Right lung (tissue), 10 donors: ENCODE measurements around the gene CD52. TPM values are rescaled to one million over a fixed set of nuclear protein-coding genes. Genes with fewer than 3 reads are reported as not detected.

Source experiments
- DNase-seq, 2 donors: peaks; one replicate each; pipeline ENCODE4 v3.0.0-alpha.2; 2013
- long read RNA-seq, 8 donors: transcript quantifications; one replicate each; lab custom pipeline, GENCODE V29; 2026
- polyA plus RNA-seq, 5 donors: library from polyadenylated mRNA; unstranded; fragments of 120-200 nt; gene quantifications; one replicate each; pipeline versions ENCODE4 v1.2.1 to v1.2.3, GENCODE V29; 2013; ENCODE audit warnings: inconsistent platforms in 1 of 5, low replicate concordance in 1 of 5; ENCODE audit not compliant: insufficient read length in 5 of 5, insufficient read depth in 1 of 5

The CD52 gene
- polyA plus RNA-seq: 1 to 10 TPM; 2.8 to 7.0 (median 5.6) TPM
- long read RNA-seq, donor 1, partial matches to known transcripts: 0 of 3 reads
- long read RNA-seq, donor 1, other reads (novel, unspliced or antisense): 0 of 3 reads
- long read RNA-seq, donor 2, partial matches to known transcripts: 0 of 4 reads
- long read RNA-seq, donor 2, other reads (novel, unspliced or antisense): 0 of 4 reads
- long read RNA-seq, donor 3, transcript CD52-201 (2 exons, 468 nt): major isoform, 7 of 8 reads
- long read RNA-seq, donor 3, partial matches to known transcripts: 0 of 8 reads
- long read RNA-seq, donor 3, other reads (novel, unspliced or antisense): 0 of 8 reads
- long read RNA-seq, donor 4, partial matches to known transcripts: 0 of 3 reads
- long read RNA-seq, donor 4, other reads (novel, unspliced or antisense): 0 of 3 reads
- long read RNA-seq, donor 5, transcript CD52-201 (2 exons, 468 nt): major isoform, 9 of 9 reads
- long read RNA-seq, donor 5, partial matches to known transcripts: 0 of 9 reads
- long read RNA-seq, donor 5, other reads (novel, unspliced or antisense): 0 of 9 reads
- long read RNA-seq, donor 6, transcript CD52-201 (2 exons, 468 nt): major isoform, 11 of 11 reads
- long read RNA-seq, donor 6, partial matches to known transcripts: 0 of 11 reads
- long read RNA-seq, donor 6, other reads (novel, unspliced or antisense): 0 of 11 reads
- long read RNA-seq, donor 7, transcript CD52-201 (2 exons, 468 nt): major isoform, 7 of 7 reads
- long read RNA-seq, donor 7, partial matches to known transcripts: 0 of 7 reads
- long read RNA-seq, donor 7, other reads (novel, unspliced or antisense): 0 of 7 reads
- long read RNA-seq, donor 8, partial matches to known transcripts: 0 of 2 reads
- long read RNA-seq, donor 8, other reads (novel, unspliced or antisense): 0 of 2 reads

GRCh38 chr1:26317612-26318337 is at the start of gene CD52:
CD52 (plus strand) TSS chr1:26317958; CDS start chr1:26318018, 60 bp downstream.
- no peak for DNase-seq

DNA sequence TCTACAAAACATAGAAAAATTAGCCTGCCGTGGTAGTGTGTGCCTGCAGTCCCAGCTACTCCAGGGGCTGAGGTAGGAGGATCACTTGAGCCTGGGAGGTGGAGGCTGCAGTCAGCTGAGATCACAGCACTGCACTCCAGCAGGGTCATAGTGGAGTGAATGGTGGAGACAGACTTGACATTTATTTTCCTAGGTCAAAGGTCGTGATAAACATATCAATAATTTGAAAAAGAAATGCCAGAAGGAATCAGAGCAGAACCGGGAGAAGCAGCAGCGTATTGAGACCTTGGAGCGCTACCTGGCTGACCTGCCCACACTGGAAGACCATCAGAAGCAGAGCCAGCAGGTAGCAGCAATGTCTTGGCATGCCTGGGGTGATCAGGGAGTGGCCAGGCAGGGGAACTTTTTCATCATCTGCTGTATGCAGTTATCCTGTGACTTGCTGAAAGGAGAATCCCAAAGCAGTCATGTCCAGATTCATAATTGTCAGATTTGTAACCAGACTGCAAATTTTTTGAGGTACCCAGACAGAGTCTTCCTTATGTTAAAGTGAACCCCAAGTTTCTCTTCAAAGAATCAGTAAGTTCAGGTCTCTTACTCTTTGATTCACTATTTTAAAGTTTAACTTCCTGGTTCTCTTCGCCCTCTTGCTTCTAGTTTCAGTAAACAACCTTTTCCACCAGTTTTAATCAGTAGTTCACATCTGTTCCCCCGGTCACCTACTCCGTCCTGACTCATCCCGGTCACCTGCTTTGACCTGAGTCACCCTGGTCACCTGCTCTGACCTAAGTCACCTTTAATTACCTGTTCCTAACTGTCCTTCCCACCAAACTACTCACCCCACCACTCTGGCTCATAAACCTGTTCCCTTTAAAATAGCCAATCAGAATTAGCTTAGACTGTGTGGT is 49.2 kb upstream of the CD52 start:
- DNase-seq: no peak

DNA sequence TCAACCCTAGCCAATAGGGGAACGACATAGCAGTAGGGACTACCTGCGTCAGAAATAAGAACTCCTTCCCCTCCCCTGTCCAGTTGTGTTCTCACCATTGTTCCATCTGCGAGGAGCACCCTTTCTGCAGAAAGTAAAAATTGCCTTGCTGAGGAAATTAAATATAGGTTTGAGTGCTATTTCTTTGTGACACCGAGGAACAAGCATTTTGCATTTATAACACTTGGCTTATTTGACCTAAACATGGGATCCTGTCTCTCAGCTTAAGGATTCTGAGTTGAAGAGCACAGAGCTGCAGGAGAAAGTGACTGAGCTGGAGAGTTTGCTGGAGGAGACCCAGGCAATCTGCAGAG is 48.6 kb upstream of the CD52 start:
- no peak for DNase-seq

GRCh38 chr1:26274801-26275425 is 42.8 kb upstream of the CD52 start:
- no peak for DNase-seq

DNA sequence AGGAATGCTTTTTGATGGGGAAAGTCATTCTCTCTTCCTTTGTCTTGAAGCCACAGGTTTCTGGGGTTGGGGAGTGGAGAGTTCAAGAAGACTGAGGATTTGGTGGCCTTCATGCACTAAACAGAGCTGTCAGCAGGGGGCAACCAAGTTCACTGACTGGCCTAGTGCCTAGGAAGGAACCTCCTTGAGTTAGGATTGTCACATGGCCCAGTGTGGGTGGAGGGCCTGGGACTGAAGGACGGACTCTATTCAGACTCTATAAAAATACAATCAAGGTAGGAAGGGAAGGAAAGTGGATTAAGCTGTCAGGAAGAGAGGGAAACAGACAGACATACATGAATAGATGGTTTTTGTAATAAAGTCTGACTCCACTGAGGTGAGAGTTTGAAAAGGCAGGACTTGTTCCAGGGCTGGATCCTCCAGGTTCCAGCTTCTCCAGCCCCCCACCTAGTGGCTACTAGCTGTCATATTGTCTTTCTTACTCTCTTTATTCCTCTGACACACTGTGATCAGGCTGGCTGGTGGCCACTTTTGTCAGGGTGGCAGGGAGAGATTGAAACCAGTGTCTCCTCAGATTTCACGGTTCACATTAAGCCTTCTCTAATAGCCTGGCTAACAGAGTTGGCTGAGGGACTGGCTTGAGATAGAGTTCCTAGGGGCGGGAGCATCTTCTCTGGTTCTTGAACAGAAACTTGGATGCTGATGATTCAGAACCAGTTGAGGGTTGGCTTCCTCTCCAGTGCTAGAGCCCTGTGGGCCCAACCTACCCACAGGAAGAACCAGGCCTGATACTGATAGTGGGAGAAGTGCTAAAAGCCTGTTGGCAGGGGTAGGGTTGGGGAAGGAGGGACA is 42.0 kb upstream of the CD52 start:
- DNase-seq: peak; percentile 67 to 75

DNA sequence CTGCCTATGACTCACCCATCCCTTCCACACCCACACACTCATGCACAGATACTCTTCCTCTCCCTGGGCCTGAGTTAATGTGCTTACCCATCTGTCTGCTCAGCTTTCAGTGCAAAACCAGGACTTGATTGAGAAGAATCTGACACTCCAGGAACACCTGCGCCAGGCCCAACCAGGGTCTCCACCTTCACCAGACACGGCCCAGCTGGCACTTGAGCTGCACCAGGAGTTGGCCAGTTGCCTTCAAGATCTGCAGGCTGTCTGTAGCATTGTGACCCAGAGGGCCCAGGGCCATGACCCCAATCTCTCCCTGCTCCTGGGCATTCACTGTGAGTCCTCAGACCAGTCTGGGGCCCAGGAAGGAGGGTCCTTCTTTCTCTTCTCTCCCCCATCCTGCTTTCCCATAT is 41.3 kb upstream of the CD52 start:
- no peak for DNase-seq

DNA sequence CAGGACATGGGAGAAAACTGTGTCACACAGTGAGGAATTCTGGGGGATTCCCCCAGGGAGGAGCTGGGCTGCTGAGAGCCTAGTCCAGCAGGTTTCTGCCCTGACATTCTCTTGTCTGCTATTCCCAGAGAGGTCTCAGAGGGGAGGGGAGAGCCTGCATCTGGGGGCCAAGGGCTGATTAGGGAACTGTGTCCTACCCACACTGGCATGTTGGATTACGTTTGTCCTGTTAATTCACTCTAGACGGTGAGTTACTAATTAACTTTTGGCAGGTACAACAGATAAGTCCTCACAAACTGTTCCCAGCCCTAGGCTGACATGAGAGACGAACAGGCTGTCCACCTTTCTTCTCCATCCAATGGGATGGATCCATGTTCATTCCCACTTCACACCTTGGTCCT is 40.5 kb upstream of the CD52 start:
- DNase-seq: no peak

- DNase-seq: no peak
These were observed 40.0 kb upstream of the CD52 start for GRCh38 chr1:26277719-26278118.

DNA sequence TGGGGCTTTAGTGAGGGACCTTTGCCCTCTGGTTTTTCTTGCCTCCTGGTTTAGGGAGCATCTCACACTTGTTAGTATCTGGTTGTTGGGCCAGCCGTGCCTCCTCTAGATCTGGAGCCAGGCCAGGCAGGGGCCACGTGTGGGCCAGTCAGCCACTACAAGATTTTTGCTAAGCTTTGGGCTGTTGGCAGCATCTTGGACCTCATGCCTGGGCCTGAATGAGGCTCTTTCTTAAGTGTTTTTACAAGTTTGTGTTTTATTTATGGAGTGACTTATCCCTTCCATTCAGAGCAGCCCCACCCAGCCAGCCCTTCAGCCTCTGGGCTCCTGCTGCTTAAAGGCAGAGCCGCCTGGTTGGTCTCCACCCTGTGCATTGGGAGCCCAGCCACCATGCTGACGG is 39.5 kb upstream of the CD52 start:
- no peak for DNase-seq

GRCh38 chr1:26278724-26279455 is 38.9 kb upstream of the CD52 start:
- no peak for DNase-seq

DNA sequence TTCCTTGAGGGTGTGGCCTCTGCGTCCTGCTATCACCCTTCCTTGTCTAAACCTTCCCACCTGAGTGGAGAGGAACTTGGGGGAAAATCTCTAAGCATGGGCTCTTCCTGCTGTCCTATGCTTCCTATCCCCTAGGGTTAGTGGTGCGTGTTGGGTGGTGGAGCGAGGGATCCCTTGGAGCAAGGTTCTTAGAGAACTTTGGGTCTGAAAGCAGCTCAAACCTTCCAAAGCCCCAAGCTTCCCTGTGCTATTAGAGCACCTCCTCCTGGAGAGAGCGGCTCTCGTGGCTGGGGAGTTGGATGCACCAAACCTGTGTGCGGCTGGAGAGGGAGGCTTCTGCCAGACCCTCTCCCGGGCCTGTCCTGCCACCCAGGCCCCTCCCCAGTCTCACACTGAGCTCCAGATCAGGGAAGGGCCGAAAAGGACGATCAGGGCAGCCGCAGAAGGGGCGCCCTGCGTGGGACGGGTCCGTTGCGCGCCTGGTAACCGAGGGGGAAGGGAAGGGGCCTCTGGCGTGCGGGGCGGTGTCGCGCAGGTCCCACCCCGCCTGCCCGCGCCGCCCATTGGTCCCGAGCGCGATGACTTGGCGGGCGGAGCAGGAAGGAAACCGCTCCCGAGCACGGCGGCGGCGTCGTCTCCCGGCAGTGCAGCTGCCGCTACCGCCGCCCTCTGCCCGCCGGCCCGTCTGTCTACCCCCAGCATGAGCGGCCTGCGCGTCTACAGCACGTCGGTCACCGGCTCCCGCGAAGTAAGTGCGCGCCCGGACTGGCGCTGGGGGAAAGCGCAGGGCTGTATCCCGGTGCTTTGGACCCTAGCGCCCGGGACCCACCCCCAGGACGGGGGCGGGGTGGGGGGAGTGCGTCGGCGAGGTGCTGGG is 38.1 kb upstream of the CD52 start, which contains the start of gene SH3BGRL3:
Gene SH3BGRL3, plus strand, starts transcription at position 631 of the 877 bp plus-strand sequence. Its CDS starts 70 bp downstream, at position 701.
- DNase-seq: peak; percentile 86 to 89

- no peak for DNase-seq
These were observed 37.3 kb upstream of the CD52 start for GRCh38 chr1:26280333-26281042.

GRCh38 chr1:26281091-26281958 is 36.4 kb upstream of the CD52 start:
- DNase-seq: no peak

DNA sequence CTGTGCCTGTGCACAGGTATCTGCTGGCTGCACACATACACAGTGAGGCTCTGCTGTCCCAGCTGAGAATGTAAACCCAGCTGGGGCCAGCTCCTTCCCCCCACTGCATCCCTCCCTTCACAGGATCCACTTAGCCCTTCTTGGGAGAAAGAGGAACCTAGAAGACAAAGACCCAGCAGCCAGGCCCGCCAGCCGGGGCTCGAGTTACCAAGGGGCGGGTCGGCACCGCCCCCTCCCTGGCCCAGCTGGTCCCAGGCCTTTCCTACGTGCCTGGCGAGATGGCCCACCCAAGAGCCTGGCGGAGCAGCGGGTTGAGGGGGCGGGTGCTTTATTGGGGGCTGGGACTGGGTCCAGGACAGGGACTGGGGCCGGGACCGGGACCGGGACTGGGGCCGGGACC is 35.8 kb upstream of the CD52 start:
- DNase-seq: peak; percentile 64 to 65

GRCh38 chr1:26282401-26282918 is 35.3 kb upstream of the CD52 start:
- DNase-seq: no peak
